ENCODE measurements around the gene ERCC1.
"Not testable (repeated sequence)": the region's sequence is repeated elsewhere in the genome, so short reads cannot be mapped to it uniquely, and the experiment has no call there.

ERCC1 gene

GRCh38 chr19:45409557-45409920 is 14.2 kb downstream of the ERCC1 start:
- Histone ChIP-seq H3K27me3 (replicated peaks in 2 of 5; ENCODE audit: control insufficient read depth in 4 of 5, insufficient read depth in 5 of 5, low read length in 4 of 5) (peaks cover 0 to 7% (median 2%) of the 10 kb centered on the region in 5 experiments), H3K36me3 (ENCODE audit: control insufficient read depth in 4 of 4, insufficient read depth in 4 of 4, low read length in 3 of 4) (peaks cover 2 to 27% (median 19%) of the 10 kb centered on the region in 4 experiments), H3K4me3 (ENCODE audit: control insufficient read depth in 1 of 7, extremely low read depth in 1 of 7, insufficient read depth in 4 of 7, low read depth in 2 of 7, low read length in 6 of 7) (no peak overlapping the region), H3K27ac (ENCODE audit: insufficient read depth in 1 of 2, low read depth in 1 of 2, low read length in 2 of 2, poor library complexity in 1 of 2, severe bottlenecking in 2 of 2) (no peak overlapping the region), H3K4me1 (ENCODE audit: control extremely low read depth in 1 of 4, control insufficient read depth in 4 of 4, insufficient read depth in 4 of 4, low read length in 3 of 4) (peaks cover 5 to 33% (median 28%) of the 10 kb centered on the region in 4 experiments), H3K9me3 (ENCODE audit: control extremely low read depth in 1 of 5, control insufficient read depth in 4 of 5, insufficient read depth in 2 of 5, low read depth in 1 of 5, low read length in 4 of 5) (no peaks in the 10 kb centered on the region)
- CTCF ChIA-PET, result no interaction called here
- WGBS (ENCODE audit: insufficient coverage), result no CpG with 5 or more reads among the region's 4 CpGs
- no peak for DNase-seq
- POLR2A ChIA-PET, result no interaction called here

- Histone ChIP-seq H3K27me3 (replicated peaks in 2 of 5; ENCODE audit: control insufficient read depth in 4 of 5, insufficient read depth in 5 of 5, low read length in 4 of 5) (peaks cover 0 to 12% (median 8%) of the 10 kb centered on the region in 5 experiments), H3K4me3 (ENCODE audit: control insufficient read depth in 1 of 7, extremely low read depth in 1 of 7, insufficient read depth in 4 of 7, low read depth in 2 of 7, low read length in 6 of 7) (no peak overlapping the region), H3K36me3 (ENCODE audit: control insufficient read depth in 4 of 4, insufficient read depth in 4 of 4, low read length in 3 of 4) (peaks cover 2 to 22% (median 15%) of the 10 kb centered on the region in 4 experiments), H3K27ac (ENCODE audit: insufficient read depth in 1 of 2, low read depth in 1 of 2, low read length in 2 of 2, poor library complexity in 1 of 2, severe bottlenecking in 2 of 2) (no peak overlapping the region), H3K4me1 (ENCODE audit: control extremely low read depth in 1 of 4, control insufficient read depth in 4 of 4, insufficient read depth in 4 of 4, low read length in 3 of 4) (peaks cover 5 to 38% (median 33%) of the 10 kb centered on the region in 4 experiments), H3K9me3 (ENCODE audit: control extremely low read depth in 1 of 5, control insufficient read depth in 4 of 5, insufficient read depth in 2 of 5, low read depth in 1 of 5, low read length in 4 of 5) (no peaks in the 10 kb centered on the region)
- CTCF ChIA-PET, result no interaction called here
- DNase-seq, result no peak
- WGBS (ENCODE audit: insufficient coverage), result 90% methylated on average over 15 of the region's 15 CpGs
- POLR2A ChIA-PET, result no interaction called here
These were observed 14.7 kb downstream of the ERCC1 start for GRCh38 chr19:45408830-45409556.

DNA sequence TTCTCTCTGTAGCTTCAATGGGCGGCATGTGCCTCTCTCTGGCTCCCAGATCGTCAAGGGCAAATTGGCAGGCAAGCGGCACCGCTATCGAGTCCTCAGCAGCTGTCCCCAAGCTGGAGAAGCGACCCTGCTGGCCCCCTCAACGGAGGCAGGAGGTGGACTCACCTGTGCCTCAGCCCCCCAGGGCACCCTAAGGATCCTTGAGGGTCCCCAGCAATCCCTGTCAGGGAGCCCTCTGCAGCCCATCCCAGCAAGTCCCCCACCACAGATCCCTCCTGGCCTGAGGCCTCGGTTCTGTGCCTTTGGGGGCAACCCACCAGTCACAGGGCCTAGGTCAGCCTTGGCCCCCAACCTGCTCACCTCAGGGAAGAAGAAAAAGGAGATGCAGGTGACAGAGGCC is 15.6 kb downstream of the ERCC1 start:
- Histone ChIP-seq H3K27me3 (replicated peaks in 2 of 5; ENCODE audit: control insufficient read depth in 4 of 5, insufficient read depth in 5 of 5, low read length in 4 of 5) (peaks cover 0 to 21% (median 16%) of the 10 kb centered on the region in 5 experiments), H3K27ac (ENCODE audit: insufficient read depth in 1 of 2, low read depth in 1 of 2, low read length in 2 of 2, poor library complexity in 1 of 2, severe bottlenecking in 2 of 2) (no peak overlapping the region), H3K9me3 (ENCODE audit: control extremely low read depth in 1 of 5, control insufficient read depth in 4 of 5, insufficient read depth in 2 of 5, low read depth in 1 of 5, low read length in 4 of 5) (no peaks in the 10 kb centered on the region), H3K36me3 (ENCODE audit: control insufficient read depth in 4 of 4, insufficient read depth in 4 of 4, low read length in 3 of 4) (peaks cover 0 to 14% (median 8%) of the 10 kb centered on the region in 4 experiments), H3K4me1 (ENCODE audit: control extremely low read depth in 1 of 4, control insufficient read depth in 4 of 4, insufficient read depth in 4 of 4, low read length in 3 of 4) (peaks cover 5 to 38% (median 34%) of the 10 kb centered on the region in 4 experiments), H3K4me3 (ENCODE audit: control insufficient read depth in 1 of 7, extremely low read depth in 1 of 7, insufficient read depth in 4 of 7, low read depth in 2 of 7, low read length in 6 of 7) (no peak overlapping the region)
- ChIA-PET CTCF (no interaction called here), POLR2A (no interaction called here)
- 100% methylated on average over 7 of the region's 8 CpGs for WGBS (ENCODE audit: insufficient coverage)
- DNase-seq, result no peak

DNA sequence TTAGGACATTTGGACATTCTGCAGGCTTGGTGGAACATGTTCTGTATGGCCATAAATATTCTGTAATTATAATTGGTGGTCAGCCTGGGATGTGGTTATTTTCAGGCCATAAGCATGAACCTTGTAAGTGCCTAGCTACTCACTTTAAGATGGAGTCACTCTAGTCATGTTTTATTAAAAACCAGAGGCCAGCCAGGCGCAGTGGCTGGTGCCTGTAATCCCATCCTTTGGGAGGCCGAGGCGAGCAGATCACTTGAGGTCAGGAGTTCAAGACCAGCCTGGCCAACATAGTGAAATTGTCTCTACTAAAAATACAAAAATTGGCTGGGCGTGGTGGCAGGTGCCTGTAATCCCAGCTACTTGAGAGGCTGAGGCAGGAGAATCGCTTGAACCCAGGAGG is 16.1 kb downstream of the ERCC1 start:
- CTCF ChIA-PET, result interaction anchor here (0.9 to 1.0 kb wide), 2 partner anchors 9 to 21 kb away, joined by 3 to 4 read pairs; no protein-coding TSS in a partner anchor
- Histone ChIP-seq H3K27me3 (replicated peaks in 2 of 5; ENCODE audit: control insufficient read depth in 4 of 5, insufficient read depth in 5 of 5, low read length in 4 of 5) (peaks cover 0 to 27% (median 21%) of the 10 kb centered on the region in 5 experiments), H3K4me1 (ENCODE audit: control extremely low read depth in 1 of 4, control insufficient read depth in 4 of 4, insufficient read depth in 4 of 4, low read length in 3 of 4) (peaks cover 5 to 38% (median 36%) of the 10 kb centered on the region in 4 experiments), H3K4me3 (ENCODE audit: control insufficient read depth in 1 of 7, extremely low read depth in 1 of 7, insufficient read depth in 4 of 7, low read depth in 2 of 7, low read length in 6 of 7) (peak overlapping the region in 4 of 7 experiments; percentile 15 to 92 (median 82))
- POLR2A ChIA-PET; H3K27ac ChIP-seq (ENCODE audit: insufficient read depth in 1 of 2, low read depth in 1 of 2, low read length in 2 of 2, poor library complexity in 1 of 2, severe bottlenecking in 2 of 2); H3K36me3 ChIP-seq (ENCODE audit: control insufficient read depth in 4 of 4, insufficient read depth in 4 of 4, low read length in 3 of 4); H3K9me3 ChIP-seq (ENCODE audit: control extremely low read depth in 1 of 5, control insufficient read depth in 4 of 5, insufficient read depth in 2 of 5, low read depth in 1 of 5, low read length in 4 of 5); DNase-seq: not testable (repeated sequence)
- WGBS (ENCODE audit: insufficient coverage), result 100% methylated on average over 3 of the region's 5 CpGs

GRCh38 chr19:45407091-45407375 is 16.7 kb downstream of the ERCC1 start:
- ChIA-PET CTCF (interaction anchor here (0.9 to 1.0 kb wide), 2 partner anchors 9 to 21 kb away, joined by 3 to 4 read pairs; no protein-coding TSS in a partner anchor), POLR2A (no interaction called here)
- Histone ChIP-seq H3K27me3 (replicated peaks in 2 of 5; ENCODE audit: control insufficient read depth in 4 of 5, insufficient read depth in 5 of 5, low read length in 4 of 5) (peaks cover 0 to 32% (median 21%) of the 10 kb centered on the region in 5 experiments), H3K9me3 (ENCODE audit: control extremely low read depth in 1 of 5, control insufficient read depth in 4 of 5, insufficient read depth in 2 of 5, low read depth in 1 of 5, low read length in 4 of 5) (no peaks in the 10 kb centered on the region), H3K4me3 (ENCODE audit: control insufficient read depth in 1 of 7, extremely low read depth in 1 of 7, insufficient read depth in 4 of 7, low read depth in 2 of 7, low read length in 6 of 7) (peak overlapping the region; percentile 70 to 92 (median 83)), H3K27ac (ENCODE audit: insufficient read depth in 1 of 2, low read depth in 1 of 2, low read length in 2 of 2, poor library complexity in 1 of 2, severe bottlenecking in 2 of 2) (no peak overlapping the region), H3K4me1 (ENCODE audit: control extremely low read depth in 1 of 4, control insufficient read depth in 4 of 4, insufficient read depth in 4 of 4, low read length in 3 of 4) (peaks cover 5 to 38% (median 38%) of the 10 kb centered on the region in 4 experiments), H3K36me3 (ENCODE audit: control insufficient read depth in 4 of 4, insufficient read depth in 4 of 4, low read length in 3 of 4) (peaks cover 0 to 10% (median 3%) of the 10 kb centered on the region in 4 experiments)
- 0% methylated on average over 9 of the region's 10 CpGs for WGBS (ENCODE audit: insufficient coverage)
- no peak for DNase-seq

- Histone ChIP-seq H3K27me3 (replicated peaks in 2 of 5; ENCODE audit: control insufficient read depth in 4 of 5, insufficient read depth in 5 of 5, low read length in 4 of 5) (peaks cover 0 to 32% (median 21%) of the 10 kb centered on the region in 5 experiments), H3K4me3 (ENCODE audit: control insufficient read depth in 1 of 7, extremely low read depth in 1 of 7, insufficient read depth in 4 of 7, low read depth in 2 of 7, low read length in 6 of 7) (peak within 1 kb of the TSS; percentile 70 to 92 (median 83)), H3K9me3 (ENCODE audit: control extremely low read depth in 1 of 5, control insufficient read depth in 4 of 5, insufficient read depth in 2 of 5, low read depth in 1 of 5, low read length in 4 of 5) (no peaks in the 10 kb centered on the region), H3K36me3 (ENCODE audit: control insufficient read depth in 4 of 4, insufficient read depth in 4 of 4, low read length in 3 of 4) (peaks cover 0 to 10% (median 3%) of the 10 kb centered on the region in 4 experiments), H3K27ac (ENCODE audit: insufficient read depth in 1 of 2, low read depth in 1 of 2, low read length in 2 of 2, poor library complexity in 1 of 2, severe bottlenecking in 2 of 2) (peak within 1 kb of the TSS; percentile 96 to 99), H3K4me1 (ENCODE audit: control extremely low read depth in 1 of 4, control insufficient read depth in 4 of 4, insufficient read depth in 4 of 4, low read length in 3 of 4) (peaks cover 5 to 38% (median 38%) of the 10 kb centered on the region in 4 experiments)
- ChIA-PET CTCF (interaction anchor here (0.9 to 1.0 kb wide), 2 partner anchors 10 to 22 kb away, joined by 3 to 4 read pairs; no protein-coding TSS in a partner anchor), POLR2A (no interaction called here)
- 0% methylated on average over 43 of the region's 51 CpGs for WGBS (ENCODE audit: insufficient coverage)
- DNase-seq, result peak; percentile 66 to 85 (median 78)
These were observed 17.3 kb downstream of the ERCC1 start, which contains the start of gene POLR1G for GRCh38 chr19:45406226-45407090. POLR1G (plus strand) TSS chr19:45406644; CDS start chr19:45406697, 53 bp downstream.

Measured in common myeloid progenitor, CD34-positive (primary cell).